Lower leg skin (tissue), 3 donors: ENCODE results near the gene PACRG.

Source experiments
- CTCF ChIP-seq, 3 donors: fragments of 450-650 bp; IDR thresholded peaks; one replicate each; pipeline ENCODE4 v1.5.1; 2016; ENCODE audit warnings: antibody characterized with exemption in 3 of 3, mild to moderate bottlenecking in 3 of 3, moderate library complexity in 2 of 3
- POLR2A ChIP-seq, 2 donors: fragments of 450-650 bp; IDR thresholded peaks; one replicate each; pipeline ENCODE4 v1.6.1; 2016 to 2017; ENCODE audit warnings: antibody characterized with exemption in 2 of 2, mild to moderate bottlenecking in 1 of 2, moderate library complexity in 1 of 2

DNA sequence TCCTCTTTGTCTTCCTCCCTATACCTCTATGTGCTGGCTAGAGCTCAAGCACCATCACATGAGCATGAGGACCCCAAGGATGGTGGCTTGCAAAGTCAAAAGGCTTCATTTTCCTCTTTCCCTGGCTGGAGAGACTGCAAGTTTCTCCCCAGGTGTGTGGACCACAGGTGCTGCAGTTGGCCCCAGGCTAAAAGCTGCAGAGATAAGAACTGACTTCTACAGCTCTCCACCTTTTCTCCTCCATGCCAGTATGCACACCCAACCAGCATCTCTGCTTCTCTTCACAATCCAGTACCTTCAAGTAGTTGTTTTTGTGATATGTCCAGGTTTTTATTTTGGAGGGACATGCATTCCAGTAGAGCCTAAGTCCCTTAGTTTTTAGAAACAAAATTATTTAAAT is 29.3 kb upstream of the PACRG start:
- TF ChIP-seq CTCF (IDR thresholded peaks at IDR 0.05): no peak
- no peak for TF ChIP-seq POLR2A (IDR thresholded peaks at IDR 0.05)
